Lower lobe of right lung (tissue), 2 donors: Measurements from ENCODE around the gene SMC1B. TPM values are rescaled to one million over a fixed set of nuclear protein-coding genes. Genes with fewer than 3 reads are reported as not detected.
A peak's percentile ranks its signal among the peaks of the same experiment; 100 is the strongest.

Experiments used
- ATAC-seq, 2 donors: fragments of 200-7000 bp; cut with Tn5 transposase; one replicate each; pipeline ENCODE4 v1.9.1; 2020 to 2022; ENCODE audit warnings: mild to moderate bottlenecking in 2 of 2, moderate library complexity in 2 of 2
- DNase-seq: peaks from one replicate; pipeline ENCODE4 v3.0.0-alpha.2; 2020
- H3K27ac ChIP-seq: fragments of 200-600 bp; one replicate; pipeline ENCODE4 v1.8.0; 2022
- H3K27me3 ChIP-seq: fragments of 200-600 bp; one replicate; pipeline ENCODE4 v1.8.0; 2022; ENCODE audit warnings: low read depth
- H3K36me3 ChIP-seq: fragments of 200-600 bp; one replicate; pipeline ENCODE4 v1.8.0; 2022; ENCODE audit warnings: mild to moderate bottlenecking
- H3K4me1 ChIP-seq: fragments of 200-600 bp; one replicate; pipeline ENCODE4 v1.8.0; 2022
- H3K4me3 ChIP-seq: fragments of 200-600 bp; one replicate; pipeline ENCODE4 v1.8.0; 2022; ENCODE audit warnings: mild to moderate bottlenecking
- H3K9me3 ChIP-seq: fragments of 200-600 bp; one replicate; pipeline ENCODE4 v1.8.0; 2022
- CTCF ChIP-seq: fragments of 200-600 bp; IDR thresholded peaks from one replicate; pipeline ENCODE4 v1.8.0; 2022; ENCODE audit warnings: antibody characterized with exemption, mild to moderate bottlenecking
- intact Hi-C: fragments of 100-400 bp; cut with DNase I; formaldehyde crosslinking; loops from one replicate; pipeline ENCODE4 v1.11.0; 2022
- total RNA-seq: library from RNA; stranded (reverse); fragmentation: NEBNext Ultra II Directional; extraction: Animal tissue kit (Norgen Biotek cat#: 25700); gene quantifications from one replicate; pipeline ENCODE4 v1.2.1, GENCODE V29; 2021
- donor health status: DM: no; HTN: yes; CAD: no; lungs with severe emphysema.

SMC1B gene
- total RNA-seq, 1 donor from 2014 or later, result not detected

GRCh38 chr22:45338795-45339194, 74.6 kb downstream of the SMC1B start:
- Histone ChIP-seq H3K36me3 (peaks cover 82% of the 10 kb centered on the region), H3K9me3 (no peaks in the 10 kb centered on the region), H3K4me1 (peaks cover 24% of the 10 kb centered on the region), H3K27me3 (no peaks in the 10 kb centered on the region), H3K4me3 (no peak overlapping the region), H3K27ac (no peak overlapping the region)
- DNase-seq (no peak), ATAC-seq (no peak)
- intact Hi-C loops, result no loop called here
- TF ChIP-seq CTCF, result no peak

DNA sequence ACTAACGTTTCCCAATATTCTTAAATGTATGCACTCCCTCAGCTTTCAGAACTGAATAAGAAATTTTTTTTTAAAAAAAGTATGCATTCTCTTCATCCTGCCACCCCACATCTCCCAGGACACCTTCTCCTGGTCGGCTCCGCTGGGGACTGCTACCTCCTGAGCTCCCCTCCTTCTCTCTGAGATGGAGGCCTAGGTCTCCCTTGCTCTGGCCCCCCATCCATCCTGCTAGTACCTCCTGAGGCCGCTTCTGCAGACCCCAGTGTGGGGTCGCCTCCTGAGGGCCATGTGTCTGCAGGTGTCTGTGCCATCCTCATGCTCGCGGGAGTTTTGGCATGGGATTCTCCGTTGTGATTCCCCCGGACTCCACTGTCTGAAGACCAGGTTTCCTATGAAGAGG, 75.9 kb downstream of the SMC1B start:
- DNase-seq, result no peak
- no peaks in the 10 kb centered on the region for H3K9me3 ChIP-seq
- H3K27me3 ChIP-seq, result no peaks in the 10 kb centered on the region

GRCh38 chr22:45336971-45337431, 76.4 kb downstream of the SMC1B start:
- H3K27me3 ChIP-seq, result no peaks in the 10 kb centered on the region
- peaks cover 83% of the 10 kb centered on the region for H3K36me3 ChIP-seq
- no peak for TF ChIP-seq CTCF
- intact Hi-C loops, result no loop called here
- peak; percentile 46 to 58 for ATAC-seq
- peak overlapping the region; percentile 58 for H3K27ac ChIP-seq
- H3K4me3 ChIP-seq, result no peak overlapping the region
- no peaks in the 10 kb centered on the region for H3K9me3 ChIP-seq
- DNase-seq, result peak; percentile 67
- peaks cover 24% of the 10 kb centered on the region for H3K4me1 ChIP-seq

More for the DNA sequence above, 75.9 kb downstream of the SMC1B start:
- no peak for ATAC-seq
- no peak for TF ChIP-seq CTCF
- Histone ChIP-seq H3K4me3 (no peak overlapping the region), H3K27ac (no peak overlapping the region), H3K36me3 (peaks cover 80% of the 10 kb centered on the region), H3K4me1 (peaks cover 24% of the 10 kb centered on the region)
- intact Hi-C loops, result no loop called here

DNA sequence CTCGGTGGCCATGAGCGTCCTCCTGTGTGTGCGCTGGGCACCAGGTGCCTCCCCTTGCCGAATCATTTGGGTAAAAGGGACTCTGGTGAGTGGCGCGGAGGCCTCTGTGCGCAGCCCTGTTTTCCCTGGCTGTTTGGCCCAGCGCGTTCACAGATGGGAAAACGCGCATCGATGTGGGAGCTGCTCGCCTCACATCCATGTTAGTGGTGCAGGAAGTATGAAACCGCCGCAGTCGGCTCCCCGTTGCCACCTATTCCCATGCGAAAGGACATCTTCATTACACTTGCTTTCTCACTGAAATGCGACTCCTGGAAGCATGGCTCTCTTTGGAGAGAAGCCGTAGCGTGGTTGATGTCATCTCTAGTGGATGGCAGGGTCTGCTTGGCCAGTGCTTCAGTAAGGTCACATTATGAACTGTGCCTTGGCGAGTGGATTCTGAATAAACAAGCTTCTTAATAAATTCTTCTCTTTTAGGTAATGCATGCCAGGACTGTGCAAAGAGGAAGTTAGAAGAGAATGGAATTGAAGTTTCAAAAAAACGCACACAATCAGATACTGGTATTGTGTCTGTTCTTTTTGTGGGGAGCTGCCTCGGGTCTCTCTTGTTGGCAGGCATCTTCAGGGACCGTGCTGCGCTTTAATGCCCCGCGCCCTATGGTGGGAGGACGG, 77.4 kb downstream of the SMC1B start:
- no peak for TF ChIP-seq CTCF
- no peak for ATAC-seq
- Histone ChIP-seq H3K4me3 (no peak overlapping the region), H3K36me3 (peaks cover 80% of the 10 kb centered on the region), H3K9me3 (no peaks in the 10 kb centered on the region), H3K27me3 (no peaks in the 10 kb centered on the region), H3K4me1 (peaks cover 24% of the 10 kb centered on the region), H3K27ac (peak overlapping the region; percentile 58)
- intact Hi-C loops, result no loop called here
- no peak for DNase-seq

DNA sequence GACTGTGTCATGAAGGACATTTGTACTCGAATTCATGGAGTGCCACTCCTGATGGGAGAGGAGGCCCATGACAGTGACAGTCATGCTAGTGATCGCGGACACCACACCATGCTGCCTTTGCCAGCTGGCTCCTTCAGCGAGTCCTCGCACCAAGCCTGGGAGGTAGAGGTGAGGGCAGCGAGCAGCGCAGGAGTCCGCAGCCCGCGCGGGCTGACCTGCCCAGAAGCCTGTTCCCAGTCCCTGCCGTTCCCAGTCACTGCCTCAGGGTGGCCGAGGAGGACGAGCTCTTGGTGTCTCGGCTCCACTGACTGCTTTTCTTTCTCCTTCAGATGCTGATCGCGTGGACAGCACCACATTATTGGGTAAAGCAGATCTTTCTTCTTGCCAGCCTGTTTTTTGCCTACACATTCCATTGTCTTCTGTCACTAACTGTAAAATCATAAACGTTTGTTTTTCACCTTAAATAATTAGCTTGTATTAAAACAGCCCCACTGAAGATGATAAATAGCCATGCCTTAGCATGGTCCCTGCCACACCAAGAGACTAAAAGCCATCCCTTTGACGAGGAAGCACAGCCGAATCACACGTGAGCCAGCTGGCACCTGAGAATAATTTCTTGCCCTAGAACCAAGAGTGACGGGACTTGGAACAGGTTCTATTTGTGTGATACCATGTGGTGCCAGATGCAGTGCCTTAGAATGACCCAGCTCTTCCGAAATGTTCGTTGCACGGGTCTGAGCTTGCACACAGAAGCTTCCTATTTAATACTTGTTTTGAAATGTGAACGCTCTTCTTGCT, 78.2 kb downstream of the SMC1B start:
- Histone ChIP-seq H3K9me3 (no peaks in the 10 kb centered on the region), H3K36me3 (peaks cover 80% of the 10 kb centered on the region), H3K4me1 (peaks cover 24% of the 10 kb centered on the region), H3K27ac (no peak overlapping the region), H3K27me3 (no peaks in the 10 kb centered on the region), H3K4me3 (no peak overlapping the region)
- intact Hi-C loops, result no loop called here
- DNase-seq (no peak), ATAC-seq (no peak)
- TF ChIP-seq CTCF, result no peak
